ENCODE measurements around the gene THSD7B. TPM values are rescaled to one million over a fixed set of nuclear protein-coding genes. Genes with fewer than 3 reads are reported as not detected.
"Not testable (repeated sequence)": the region's sequence is repeated elsewhere in the genome, so short reads cannot be mapped to it uniquely, and the experiment has no call there.

THSD7B gene, protein sequence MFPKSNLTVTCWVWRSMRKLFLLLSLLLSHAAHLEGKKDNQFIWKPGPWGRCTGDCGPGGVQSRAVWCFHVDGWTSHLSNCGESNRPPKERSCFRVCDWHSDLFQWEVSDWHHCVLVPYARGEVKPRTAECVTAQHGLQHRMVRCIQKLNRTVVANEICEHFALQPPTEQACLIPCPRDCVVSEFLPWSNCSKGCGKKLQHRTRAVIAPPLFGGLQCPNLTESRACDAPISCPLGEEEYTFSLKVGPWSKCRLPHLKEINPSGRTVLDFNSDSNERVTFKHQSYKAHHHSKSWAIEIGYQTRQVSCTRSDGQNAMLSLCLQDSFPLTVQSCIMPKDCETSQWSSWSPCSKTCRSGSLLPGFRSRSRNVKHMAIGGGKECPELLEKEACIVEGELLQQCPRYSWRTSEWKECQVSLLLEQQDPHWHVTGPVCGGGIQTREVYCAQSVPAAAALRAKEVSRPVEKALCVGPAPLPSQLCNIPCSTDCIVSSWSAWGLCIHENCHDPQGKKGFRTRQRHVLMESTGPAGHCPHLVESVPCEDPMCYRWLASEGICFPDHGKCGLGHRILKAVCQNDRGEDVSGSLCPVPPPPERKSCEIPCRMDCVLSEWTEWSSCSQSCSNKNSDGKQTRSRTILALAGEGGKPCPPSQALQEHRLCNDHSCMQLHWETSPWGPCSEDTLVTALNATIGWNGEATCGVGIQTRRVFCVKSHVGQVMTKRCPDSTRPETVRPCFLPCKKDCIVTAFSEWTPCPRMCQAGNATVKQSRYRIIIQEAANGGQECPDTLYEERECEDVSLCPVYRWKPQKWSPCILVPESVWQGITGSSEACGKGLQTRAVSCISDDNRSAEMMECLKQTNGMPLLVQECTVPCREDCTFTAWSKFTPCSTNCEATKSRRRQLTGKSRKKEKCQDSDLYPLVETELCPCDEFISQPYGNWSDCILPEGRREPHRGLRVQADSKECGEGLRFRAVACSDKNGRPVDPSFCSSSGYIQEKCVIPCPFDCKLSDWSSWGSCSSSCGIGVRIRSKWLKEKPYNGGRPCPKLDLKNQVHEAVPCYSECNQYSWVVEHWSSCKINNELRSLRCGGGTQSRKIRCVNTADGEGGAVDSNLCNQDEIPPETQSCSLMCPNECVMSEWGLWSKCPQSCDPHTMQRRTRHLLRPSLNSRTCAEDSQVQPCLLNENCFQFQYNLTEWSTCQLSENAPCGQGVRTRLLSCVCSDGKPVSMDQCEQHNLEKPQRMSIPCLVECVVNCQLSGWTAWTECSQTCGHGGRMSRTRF (N-terminal part only)
- 0.89 TPM for polyA plus RNA-seq (ENCODE audit: insufficient read length)

DNA sequence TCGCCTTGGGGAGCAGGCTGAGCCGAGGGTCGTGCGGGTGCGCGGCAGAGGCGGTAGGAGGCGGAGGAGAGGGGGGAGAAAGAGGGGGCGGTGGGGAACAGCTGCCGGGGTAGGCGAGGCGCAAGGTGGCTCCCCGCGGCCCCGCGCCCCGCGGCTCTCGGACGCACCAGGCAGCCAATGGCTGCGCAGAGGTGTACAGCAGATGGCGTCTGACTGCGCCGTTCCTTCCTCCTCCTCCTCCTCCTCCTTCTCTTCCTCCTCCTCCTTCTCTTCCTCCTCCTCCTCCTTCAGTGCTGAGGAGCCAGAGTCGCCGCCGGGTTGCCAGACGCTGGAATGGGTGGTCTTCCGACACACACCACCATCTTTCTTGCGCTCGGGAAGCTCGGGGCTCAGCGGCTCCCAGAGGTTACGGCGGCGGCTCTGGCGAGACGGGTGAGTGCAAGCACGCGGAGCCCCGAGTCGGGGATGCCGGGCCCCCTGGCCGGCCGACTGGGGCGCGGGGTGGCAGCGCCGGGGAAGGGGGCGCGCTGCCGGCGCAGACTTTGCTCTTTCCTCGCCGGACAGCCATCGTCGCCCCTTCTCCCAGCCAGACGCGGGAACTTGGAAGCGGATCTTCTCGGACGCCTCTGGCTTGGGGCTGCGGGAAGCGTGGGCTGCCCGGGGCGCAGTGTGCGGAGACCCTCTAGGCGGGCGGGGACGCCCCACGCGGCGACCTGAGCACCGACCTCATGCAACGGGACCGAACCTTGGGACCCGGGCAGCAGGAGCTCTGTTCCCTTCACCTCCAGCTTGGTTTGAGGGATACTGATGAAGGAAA is at the start of gene THSD7B:
Gene THSD7B (plus strand): TSS at position 290 of the 817 bp plus-strand sequence. CDS start 116,634 bp downstream, outside the sequence.
- peak; percentile 2 for DNase-seq

DNA sequence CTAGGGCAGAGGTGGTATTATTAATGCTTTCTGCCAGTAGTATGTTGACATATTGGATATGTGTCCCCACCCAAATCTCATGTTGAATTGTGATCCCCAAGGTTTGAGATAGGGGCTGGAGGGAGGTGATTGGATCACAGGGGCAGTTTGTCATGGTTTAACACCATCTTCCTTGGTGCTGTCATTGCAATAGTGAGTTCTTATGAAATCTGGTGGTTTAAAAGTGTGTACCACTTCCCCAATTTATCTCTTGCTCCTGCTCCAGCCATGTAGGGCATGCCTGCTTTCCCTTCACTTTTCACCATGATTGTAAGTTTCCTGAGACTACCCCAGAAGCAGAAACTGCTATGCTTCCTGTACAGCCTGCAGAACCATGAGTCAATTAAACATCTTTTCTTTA is 47.1 kb upstream of the THSD7B start:
- DNase-seq: no peak

DNA sequence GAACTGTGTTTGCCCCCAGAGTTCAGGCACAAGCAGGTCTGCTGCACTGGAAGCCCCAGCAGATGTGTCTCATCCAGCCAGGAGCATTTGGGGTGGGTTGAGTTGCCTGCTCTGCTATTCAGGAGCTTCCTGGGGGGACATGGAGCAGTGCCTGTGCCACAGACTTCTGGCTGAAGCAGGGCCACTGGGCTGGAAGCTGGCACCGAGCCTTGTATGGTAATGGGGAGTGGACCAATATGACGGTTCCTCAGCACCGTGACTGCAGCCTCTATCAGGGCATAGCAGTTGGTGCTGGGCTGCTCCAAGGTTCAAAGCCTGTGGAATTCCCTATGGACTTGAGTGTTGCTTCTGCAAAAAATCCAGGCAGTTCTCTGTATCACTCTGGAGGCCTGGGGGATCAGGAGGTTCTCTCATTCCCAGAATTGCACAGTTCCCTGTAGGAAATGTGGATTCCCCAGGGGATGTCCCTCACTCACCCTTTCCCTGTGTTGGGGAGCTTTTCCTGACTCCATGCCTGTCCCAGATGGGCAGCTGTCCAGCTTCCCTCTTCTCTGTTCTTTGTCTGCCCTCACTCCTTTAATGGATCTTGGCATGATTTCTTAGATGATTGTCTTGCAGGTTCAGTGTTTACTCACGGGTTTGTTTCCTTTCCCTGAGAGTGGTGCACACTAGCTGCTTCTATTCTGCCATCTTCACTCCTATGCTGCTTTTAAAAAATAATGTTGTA is 37.2 kb upstream of the THSD7B start:
- DNase-seq: no peak

DNA sequence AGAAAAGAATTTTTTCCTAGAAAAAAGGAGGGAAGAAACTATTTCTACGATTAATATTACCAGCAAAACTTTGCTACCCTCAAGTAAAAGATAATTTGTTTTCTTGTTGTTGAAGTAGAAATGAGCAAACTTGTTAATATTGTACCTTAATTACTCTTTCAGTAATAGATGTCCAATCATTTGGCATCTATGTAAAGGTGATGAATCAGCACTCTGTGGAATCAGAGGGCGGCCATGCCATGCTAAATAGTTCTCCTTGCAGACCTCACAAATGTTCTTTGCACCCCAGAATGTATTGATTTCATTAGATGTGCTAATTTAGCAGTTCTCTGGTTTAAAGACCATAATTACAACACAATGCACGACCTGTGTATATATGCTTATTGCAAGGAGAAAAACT is 29.1 kb upstream of the THSD7B start:
- DNase-seq: no peak

DNA sequence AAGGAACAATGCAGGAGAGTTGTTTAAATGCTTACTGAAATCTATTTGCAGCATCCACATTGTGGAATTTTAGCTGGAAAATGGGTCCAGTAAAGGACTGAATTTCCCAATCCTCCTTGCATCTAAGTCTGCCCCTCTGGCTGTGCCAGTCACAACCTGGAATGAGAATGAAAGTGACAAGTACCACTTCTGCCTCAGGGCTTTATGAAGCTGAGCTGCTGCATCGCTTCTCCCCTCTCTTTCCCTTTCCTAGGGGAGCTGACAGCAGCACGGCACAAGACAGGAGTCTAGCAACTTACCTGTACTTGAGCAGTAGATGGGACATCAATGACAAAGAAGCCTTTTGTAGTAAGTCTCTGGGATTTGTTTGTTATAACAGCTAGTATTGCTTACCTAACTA is 27.3 kb upstream of the THSD7B start:
- DNase-seq: no peak

DNA sequence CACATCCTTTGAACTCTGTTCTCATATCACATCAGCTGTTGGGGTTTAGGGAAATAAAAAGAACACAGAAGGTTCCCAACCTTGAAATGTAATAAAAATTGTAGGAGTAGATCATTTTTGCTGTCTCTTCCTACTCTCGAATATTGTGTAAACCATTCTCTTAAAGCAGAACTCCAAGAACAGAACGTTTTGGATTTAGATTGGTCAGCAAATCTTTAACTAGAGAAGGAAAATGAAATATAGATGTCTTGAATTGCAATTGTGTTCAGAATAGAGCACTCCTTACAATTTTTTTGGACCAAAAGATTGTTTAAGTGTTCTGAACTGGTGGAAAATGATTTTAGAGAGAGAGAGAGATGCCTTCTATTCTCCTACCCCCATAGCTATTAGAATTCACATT is 23.9 kb upstream of the THSD7B start:
- no peak for DNase-seq

DNA sequence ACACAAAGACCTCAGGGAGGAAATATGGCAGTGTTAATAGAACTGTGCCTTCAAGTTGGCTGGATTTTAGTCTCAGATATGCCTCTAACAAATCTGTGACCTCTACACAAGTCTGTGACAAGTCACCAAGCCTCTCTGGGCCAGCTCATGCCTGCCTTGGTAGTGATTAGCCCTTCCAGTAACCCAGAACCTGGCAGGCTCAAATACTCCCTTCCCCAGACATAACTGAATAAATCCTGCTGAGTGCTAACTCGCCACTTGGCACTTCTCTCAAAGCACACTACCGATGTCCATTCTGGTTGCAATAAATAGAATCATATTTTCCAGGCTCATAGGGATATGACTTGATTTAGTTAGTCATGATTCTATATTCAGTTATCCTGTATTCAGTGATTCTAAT is 15.3 kb upstream of the THSD7B start:
- DNase-seq: no peak

DNA sequence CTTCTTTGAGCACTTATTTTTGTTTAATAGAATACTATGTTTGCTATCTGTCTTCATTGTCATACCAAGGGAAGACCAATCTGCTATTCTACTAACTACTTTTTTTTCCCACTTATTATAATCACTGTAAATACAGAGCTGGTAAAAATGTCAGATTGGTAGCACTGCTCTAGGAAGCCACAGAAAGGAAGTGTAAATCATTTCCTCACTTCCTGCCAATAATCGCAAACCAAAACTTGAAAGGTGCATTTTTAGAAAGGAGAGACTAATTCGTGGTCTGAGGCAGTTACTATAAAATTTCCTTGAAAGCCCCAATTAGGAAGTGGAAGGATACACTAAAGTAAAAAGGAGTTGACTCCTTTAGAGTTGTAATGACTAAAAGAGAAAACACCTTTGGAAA is 13.9 kb upstream of the THSD7B start:
- DNase-seq: no peak

DNA sequence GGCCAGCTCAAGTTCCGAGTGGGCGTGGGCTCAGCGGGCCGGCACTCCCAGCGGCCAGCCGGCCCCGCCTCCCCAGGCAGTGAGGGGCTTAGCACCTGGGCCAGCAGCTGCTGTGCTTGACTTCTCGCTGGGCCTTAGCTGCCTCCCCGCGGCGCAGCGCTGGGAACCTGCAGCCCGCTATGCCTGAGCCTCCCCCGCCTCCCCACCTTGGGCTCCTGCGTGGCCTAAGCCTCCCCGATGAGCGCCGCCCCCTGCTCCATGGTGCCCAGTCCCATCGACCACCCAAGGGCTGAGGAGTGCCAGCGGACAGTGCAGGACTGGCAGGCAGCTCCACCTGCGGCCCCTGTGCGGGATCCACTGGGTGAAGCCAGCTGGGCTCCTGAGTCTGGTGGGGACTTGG is 6.8 kb upstream of the THSD7B start:
- DNase-seq: not testable (repeated sequence)

DNA sequence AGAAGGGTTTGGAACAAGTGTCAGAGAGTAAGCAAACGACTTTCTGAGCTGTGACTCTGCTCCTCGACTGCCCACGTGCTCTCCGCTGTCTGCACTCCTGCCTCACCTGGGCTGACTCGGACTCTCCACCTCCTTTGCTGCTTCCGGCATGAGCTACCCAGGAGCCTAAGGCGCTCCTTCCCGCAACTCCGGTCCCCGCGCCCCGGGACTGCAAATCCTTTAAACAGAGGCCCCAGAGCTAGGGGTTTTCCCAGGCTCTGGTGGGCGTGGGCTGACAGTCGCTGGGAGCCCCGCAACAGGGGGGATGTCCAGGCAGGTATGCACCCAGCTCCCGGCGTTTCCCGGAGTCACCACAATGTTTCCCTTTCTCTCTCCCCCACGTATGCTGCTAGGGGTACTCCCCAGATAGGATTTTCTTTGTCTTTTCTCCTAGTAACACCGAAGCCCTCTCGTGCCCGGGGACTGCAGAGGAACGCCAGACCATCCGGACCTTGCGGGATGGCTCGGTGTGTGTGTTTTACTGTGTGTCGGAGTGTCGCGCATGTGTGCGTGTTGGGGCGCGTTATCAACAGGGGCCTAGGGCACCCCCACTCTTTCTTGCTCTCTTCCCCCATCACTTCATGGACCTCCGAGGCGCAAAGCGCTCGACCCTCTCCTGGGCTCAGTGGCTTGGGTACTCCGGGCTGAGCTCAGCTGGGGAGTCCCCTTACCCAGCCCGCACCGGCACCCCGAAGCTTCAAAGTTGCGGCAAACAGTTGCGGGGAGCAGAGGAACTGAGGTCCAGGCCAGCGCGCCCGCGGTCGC is 691 bp upstream of the THSD7B start:
- no peak for DNase-seq

DNA sequence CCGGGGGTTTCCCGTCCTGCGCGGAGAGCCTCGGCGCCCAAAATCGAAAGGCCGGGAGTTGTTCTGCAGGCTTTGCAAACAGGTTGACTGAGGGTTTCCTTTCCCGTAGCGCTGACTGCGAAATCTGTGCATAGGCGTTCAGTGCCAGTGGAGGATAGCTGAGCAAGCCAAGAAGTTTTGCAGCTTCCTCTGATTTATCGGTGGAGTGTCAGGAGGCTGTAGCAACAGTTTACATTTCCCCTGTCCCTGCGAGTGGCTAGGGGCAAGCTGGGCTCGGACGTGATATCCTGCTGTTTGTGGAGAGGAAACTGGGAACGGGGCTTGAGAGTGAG is 694 bp downstream of the THSD7B start:
- peak; percentile 1 for DNase-seq

DNA sequence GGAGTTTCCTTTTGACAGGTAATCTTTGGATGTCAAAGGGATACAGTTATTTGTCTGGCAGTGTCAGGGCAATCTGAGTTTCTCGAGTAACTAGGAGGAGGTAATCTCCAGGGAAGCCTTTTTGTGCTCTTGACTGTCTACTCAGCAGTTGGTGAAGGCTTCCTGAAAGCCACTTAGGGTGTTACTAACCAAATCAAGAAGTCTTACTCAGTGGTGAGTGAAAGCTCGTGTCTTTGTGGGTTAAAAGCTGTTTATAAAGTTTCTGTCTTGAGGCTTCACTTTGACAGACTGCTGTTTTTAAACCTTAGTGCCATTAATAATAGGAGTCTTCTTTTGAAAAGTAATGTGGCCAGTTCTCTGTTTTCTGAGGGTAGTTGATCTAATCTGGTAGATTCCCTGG is 1.7 kb downstream of the THSD7B start:
- no peak for DNase-seq

DNA sequence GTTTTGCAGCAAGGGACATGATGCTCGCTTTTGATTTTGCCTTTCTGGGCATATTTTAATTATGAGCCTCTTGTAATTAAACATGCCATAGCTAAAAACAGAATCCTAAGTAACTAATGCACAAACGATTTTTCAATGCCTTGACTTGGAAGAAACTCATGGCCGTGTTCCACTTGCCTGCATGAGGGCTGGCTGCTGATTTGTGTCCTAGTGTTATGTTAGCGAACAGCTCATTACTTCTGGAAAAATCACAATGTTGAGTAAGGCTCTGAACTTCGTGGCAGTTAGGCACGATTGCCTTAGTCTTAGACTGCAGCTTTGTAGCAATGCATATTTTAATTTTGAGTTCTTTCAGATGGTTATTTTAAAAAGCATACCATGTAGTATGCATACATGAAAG is 4.5 kb downstream of the THSD7B start:
- no peak for DNase-seq

DNA sequence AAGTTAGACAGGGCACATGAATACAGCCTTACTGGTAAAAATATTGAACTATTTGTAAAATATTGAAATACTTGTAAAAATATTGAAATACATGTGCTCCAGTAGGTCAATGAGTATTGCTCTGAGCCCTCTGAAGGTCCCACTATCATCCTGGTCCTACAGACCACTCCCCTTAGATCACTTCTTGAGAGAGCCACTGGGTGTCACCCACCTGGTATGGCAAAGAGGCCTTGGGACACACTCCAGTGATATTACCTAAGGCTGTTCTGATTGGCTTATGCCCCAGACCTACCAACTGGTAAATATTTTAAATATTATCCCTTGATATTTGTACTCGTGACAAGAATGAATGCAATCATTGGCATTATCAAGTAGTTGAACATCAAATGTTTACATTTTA is 5.0 kb downstream of the THSD7B start:
- DNase-seq: no peak

DNA sequence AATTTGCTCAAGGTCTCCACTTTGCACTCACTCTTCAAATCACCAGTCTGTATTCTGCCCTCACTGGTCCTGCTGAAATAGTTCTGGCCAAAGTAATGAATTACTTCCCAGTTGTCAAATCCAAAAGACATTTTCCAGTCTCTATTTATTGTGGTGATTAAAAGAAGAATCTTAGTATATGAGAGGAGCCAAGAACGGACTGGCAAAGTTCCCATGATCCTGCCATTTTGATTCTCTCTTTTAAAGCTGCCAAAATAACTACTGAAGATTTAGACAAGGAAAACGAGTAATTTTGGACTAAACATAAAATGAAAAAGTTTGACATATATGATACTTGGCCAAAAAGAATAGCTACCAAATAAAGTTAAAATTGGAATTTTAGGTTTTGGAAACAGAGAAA is 12.0 kb downstream of the THSD7B start:
- DNase-seq: no peak

DNA sequence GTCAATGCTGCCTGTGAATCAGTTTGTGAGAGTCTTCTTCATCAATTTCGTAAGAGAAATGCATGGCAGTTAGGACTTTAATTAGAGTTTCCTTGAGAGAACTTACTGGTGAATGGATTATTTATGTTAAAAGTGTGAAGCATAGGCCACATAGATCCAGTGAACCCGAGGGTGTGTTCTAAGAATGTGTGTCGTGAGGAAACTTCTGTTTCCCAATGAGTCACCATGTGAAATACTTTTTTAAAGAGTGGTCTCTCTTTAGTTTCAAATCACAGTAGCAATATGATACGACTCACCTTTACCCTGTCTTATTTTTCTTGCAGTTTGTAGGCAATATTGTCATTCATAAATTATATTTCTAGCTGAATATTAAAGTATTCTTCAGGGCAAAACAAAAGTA is 18.5 kb downstream of the THSD7B start:
- no peak for DNase-seq

DNA sequence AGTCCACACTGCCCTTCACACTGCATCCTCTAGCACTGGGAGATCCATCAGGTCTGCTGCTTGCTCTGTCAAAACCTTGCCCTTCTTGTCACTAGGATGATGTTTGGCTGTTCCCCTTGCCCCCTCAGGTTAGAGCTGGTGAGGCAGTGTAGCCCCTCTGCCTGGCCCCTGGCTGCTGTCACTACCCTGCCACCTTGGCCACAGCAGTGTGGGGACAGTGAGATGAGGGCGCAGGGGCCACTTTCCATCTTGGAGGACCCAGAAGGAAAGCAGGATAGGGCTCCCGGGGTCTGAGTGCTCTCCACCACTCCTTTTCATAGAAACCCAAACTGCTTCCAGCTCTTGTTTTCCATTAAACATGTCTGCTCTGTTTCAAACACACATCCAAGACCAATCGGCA is 19.9 kb downstream of the THSD7B start:
- DNase-seq: no peak

DNA sequence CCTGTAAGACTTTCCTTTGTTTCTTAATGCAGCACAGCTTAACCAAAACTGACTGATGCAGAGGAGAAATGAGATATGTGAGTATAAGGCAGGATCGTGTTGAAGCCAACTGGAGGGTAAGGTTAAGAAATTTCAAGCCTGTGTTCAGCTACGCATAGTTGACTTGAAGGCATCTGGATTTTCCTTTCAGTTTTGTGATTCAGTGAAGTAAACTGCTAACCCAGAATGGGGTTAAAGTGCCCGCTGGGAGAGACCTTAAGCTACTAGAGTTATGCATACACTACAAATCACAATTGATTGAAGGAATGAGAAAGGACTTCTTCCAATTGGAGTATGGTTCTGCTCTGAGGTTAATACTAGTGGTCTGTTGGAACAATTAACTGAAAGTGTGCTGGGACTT is 22.6 kb downstream of the THSD7B start:
- no peak for DNase-seq

DNA sequence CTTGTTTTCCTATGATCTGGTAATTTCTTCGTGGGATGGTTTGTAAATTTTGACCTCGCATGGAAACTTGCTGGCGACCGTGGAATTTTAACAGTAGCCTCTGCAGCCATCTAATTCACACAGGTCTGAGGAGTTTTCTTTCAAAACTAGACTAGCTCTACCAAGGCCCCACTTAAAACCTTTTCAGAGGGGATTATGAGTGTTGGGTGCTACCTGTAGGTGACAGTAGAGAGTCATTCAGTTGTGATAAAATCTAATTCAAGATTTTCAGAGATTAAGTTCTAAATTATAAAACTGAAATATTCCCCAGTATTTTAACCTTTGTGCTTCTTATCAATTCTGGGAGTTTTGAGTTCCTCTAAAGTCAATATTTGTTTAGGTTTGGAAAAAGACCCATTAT is 31.0 kb downstream of the THSD7B start:
- DNase-seq: no peak

DNA sequence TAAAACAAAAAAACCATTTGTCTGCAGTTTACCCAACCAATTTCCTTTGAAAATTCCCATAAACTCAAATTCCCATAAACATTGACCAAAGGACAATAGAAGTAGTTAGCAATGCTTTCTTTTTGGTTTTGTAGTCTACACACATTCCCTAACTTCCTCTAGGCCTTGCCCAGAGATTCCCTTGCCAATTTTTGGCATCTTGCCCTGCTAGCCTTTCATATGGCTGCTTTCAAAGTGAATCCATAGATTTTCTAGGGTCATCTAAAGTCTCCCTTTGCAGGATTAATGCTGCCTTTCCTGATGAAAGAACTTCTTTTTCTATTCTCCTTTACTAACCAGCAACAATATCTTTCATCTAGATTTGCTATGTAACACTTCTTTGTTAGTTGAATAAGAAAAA is 33.4 kb downstream of the THSD7B start:
- no peak for DNase-seq

DNA sequence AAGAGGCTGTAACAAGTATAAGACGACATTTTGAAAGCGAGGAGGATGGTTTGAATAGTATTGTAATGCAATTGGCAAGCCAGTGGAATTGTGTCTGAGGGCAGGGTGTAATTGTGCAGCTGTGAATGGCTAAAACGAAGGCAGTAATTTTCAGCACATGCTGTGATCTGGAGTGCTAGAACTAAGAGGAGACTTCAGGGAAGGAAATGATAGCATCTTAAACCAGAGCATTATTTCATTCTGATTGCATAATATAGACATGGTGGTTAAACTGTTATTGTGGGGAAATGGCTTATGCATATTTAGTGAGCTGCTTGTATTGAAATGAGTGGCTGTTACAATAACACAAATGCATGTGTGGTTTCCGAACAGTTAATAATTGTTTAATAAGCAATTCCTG is 36.3 kb downstream of the THSD7B start:
- DNase-seq: no peak

All from hindlimb muscle (tissue), 1 donor.